ENCODE results near the gene KCTD16.
A peak's percentile ranks its signal among the peaks of the same experiment; 100 is the strongest.

KCTD16 gene

DNA sequence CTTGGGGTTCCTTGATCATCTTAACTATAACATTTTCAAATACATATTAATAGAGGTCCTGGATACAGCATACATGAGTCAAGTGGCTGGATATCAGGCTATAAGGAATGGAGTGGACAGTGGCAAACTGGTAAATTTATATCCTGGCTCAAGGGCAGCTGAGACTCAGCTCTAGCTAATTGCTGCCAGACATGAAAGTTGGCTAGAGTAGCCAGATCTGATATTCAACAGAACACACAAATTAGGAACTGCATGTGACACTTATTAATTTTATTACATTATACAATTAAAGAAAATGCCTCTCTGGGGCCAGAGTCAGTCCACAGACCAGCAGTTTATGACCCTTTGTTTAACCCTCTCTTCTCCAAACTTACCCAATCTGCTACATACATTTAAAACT, 206.5 kb downstream of the KCTD16 start:
- Histone ChIP-seq H3K4me3 (ENCODE audit: low read length) (no peak overlapping the region), H3K9me3 (replicated peaks; ENCODE audit: insufficient read depth, low read length) (no peaks in the 10 kb centered on the region), H3K4me2 (ENCODE audit: low read depth, low read length) (no peak overlapping the region), H3F3A (ENCODE audit: insufficient read depth, low read length) (no peaks in the 10 kb centered on the region), H3K9me2 (replicated peaks; ENCODE audit: insufficient read depth, low read length) (no peaks in the 10 kb centered on the region), H3K79me2 (ENCODE audit: low read length) (no peaks in the 10 kb centered on the region), H3K36me3 (replicated peaks; ENCODE audit: insufficient read depth, low read length) (no peaks in the 10 kb centered on the region), H2AFZ (ENCODE audit: low read length) (no peak overlapping the region), H3K9ac (ENCODE audit: low read length) (no peak overlapping the region), H3K4me1 (ENCODE audit: low read length) (peaks cover 16% of the 10 kb centered on the region), H3K27ac (ENCODE audit: low read length) (no peak overlapping the region), H3K27me3 (replicated peaks; ENCODE audit: insufficient read depth, low read length) (no peaks in the 10 kb centered on the region), H4K20me1 (ENCODE audit: insufficient read depth, low read length) (no peaks in the 10 kb centered on the region)
- TF ChIP-seq EZH2phosphoT487 (IDR thresholded peaks at IDR 0.05; ENCODE audit: low read length), result no peak
- TF ChIP-seq EZH2 (optimal IDR thresholded peaks at IDR 0.05; ENCODE audit: low read depth, low read length), result no peak
- TF ChIP-seq, protein P1, sequence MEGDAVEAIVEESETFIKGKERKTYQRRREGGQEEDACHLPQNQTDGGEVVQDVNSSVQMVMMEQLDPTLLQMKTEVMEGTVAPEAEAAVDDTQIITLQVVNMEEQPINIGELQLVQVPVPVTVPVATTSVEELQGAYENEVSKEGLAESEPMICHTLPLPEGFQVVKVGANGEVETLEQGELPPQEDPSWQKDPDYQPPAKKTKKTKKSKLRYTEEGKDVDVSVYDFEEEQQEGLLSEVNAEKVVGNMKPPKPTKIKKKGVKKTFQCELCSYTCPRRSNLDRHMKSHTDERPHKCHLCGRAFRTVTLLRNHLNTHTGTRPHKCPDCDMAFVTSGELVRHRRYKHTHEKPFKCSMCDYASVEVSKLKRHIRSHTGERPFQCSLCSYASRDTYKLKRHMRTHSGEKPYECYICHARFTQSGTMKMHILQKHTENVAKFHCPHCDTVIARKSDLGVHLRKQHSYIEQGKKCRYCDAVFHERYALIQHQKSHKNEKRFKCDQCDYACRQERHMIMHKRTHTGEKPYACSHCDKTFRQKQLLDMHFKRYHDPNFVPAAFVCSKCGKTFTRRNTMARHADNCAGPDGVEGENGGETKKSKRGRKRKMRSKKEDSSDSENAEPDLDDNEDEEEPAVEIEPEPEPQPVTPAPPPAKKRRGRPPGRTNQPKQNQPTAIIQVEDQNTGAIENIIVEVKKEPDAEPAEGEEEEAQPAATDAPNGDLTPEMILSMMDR (IDR thresholded peaks at IDR 0.05; ENCODE audit: low read length), result no peak
- DNase-seq, result no peak

- H2AFZ ChIP-seq (ENCODE audit: low read length), result no peak overlapping the region
- no peaks in the 10 kb centered on the region for H3K27me3 ChIP-seq (replicated peaks; ENCODE audit: insufficient read depth, low read length)
- H3K9me2 ChIP-seq (replicated peaks; ENCODE audit: insufficient read depth, low read length), result no peaks in the 10 kb centered on the region
- H3K4me3 ChIP-seq (ENCODE audit: low read length), result no peak overlapping the region
- no peaks in the 10 kb centered on the region for H3K9me3 ChIP-seq (replicated peaks; ENCODE audit: insufficient read depth, low read length)
- peaks cover 13% of the 10 kb centered on the region for H3K4me1 ChIP-seq (ENCODE audit: low read length)
- TF ChIP-seq EZH2 (optimal IDR thresholded peaks at IDR 0.05; ENCODE audit: low read depth, low read length), result no peak
- TF ChIP-seq, protein P1 (IDR thresholded peaks at IDR 0.05; ENCODE audit: low read length), result no peak
- TF ChIP-seq EZH2phosphoT487 (IDR thresholded peaks at IDR 0.05; ENCODE audit: low read length), result no peak
- no peak overlapping the region for H3K27ac ChIP-seq (ENCODE audit: low read length)
- no peak overlapping the region for H3K4me2 ChIP-seq (ENCODE audit: low read depth, low read length)
- H3K9ac ChIP-seq (ENCODE audit: low read length), result no peak overlapping the region
- no peaks in the 10 kb centered on the region for H3K79me2 ChIP-seq (ENCODE audit: low read length)
- H3F3A ChIP-seq (ENCODE audit: insufficient read depth, low read length), result no peaks in the 10 kb centered on the region
- no peaks in the 10 kb centered on the region for H3K36me3 ChIP-seq (replicated peaks; ENCODE audit: insufficient read depth, low read length)
- no peaks in the 10 kb centered on the region for H4K20me1 ChIP-seq (ENCODE audit: insufficient read depth, low read length)
- no peak for DNase-seq
These were observed 208.0 kb downstream of the KCTD16 start for GRCh38 chr5:144378681-144379080.

GRCh38 chr5:144385597-144385996, 214.9 kb downstream of the KCTD16 start:
- TF ChIP-seq, protein P1 (IDR thresholded peaks at IDR 0.05; ENCODE audit: low read length), result no peak
- no peak for TF ChIP-seq EZH2 (optimal IDR thresholded peaks at IDR 0.05; ENCODE audit: low read depth, low read length)
- TF ChIP-seq EZH2phosphoT487 (IDR thresholded peaks at IDR 0.05; ENCODE audit: low read length), result no peak
- peak overlapping the region; percentile 25; the same call in 1 of the 2 replicates for H3K4me2 ChIP-seq (ENCODE audit: low read depth, low read length)
- DNase-seq, result peak; percentile 40
- peak overlapping the region; percentile 51 for H2AFZ ChIP-seq (ENCODE audit: low read length)
- H3K9me2 ChIP-seq (replicated peaks; ENCODE audit: insufficient read depth, low read length), result no peaks in the 10 kb centered on the region
- no peak overlapping the region for H3K9ac ChIP-seq (ENCODE audit: low read length)
- peaks cover 10% of the 10 kb centered on the region for H3K4me1 ChIP-seq (ENCODE audit: low read length)
- no peaks in the 10 kb centered on the region for H3K27me3 ChIP-seq (replicated peaks; ENCODE audit: insufficient read depth, low read length)
- H3K4me3 ChIP-seq (ENCODE audit: low read length), result no peak overlapping the region
- no peaks in the 10 kb centered on the region for H3K79me2 ChIP-seq (ENCODE audit: low read length)
- H3K9me3 ChIP-seq (replicated peaks; ENCODE audit: insufficient read depth, low read length), result no peaks in the 10 kb centered on the region
- no peaks in the 10 kb centered on the region for H4K20me1 ChIP-seq (ENCODE audit: insufficient read depth, low read length)
- H3K36me3 ChIP-seq (replicated peaks; ENCODE audit: insufficient read depth, low read length), result no peaks in the 10 kb centered on the region
- no peaks in the 10 kb centered on the region for H3F3A ChIP-seq (ENCODE audit: insufficient read depth, low read length)
- H3K27ac ChIP-seq (ENCODE audit: low read length), result no peak overlapping the region; the same call in 1 of the 2 replicates
